Natural killer cell (primary cell): ENCODE measurements around the gene ST8SIA4. TPM values are rescaled to one million over a fixed set of nuclear protein-coding genes. Genes with fewer than 3 reads are reported as not detected.

Experiments
- ATAC-seq, 3 donors: fragments of 150-1000 bp in 2 of 3; fragments of 200-7000 bp in 1 of 3; cut with Tn5 transposase; 1 replicate in 1 of 3; 2 replicates in 2 of 3; pipeline ENCODE4 v1.10.0; 2021; ENCODE audit warnings: mild to moderate bottlenecking in 2 of 3, moderate library complexity in 2 of 3
- DNase-seq, 2 donors: peaks; one replicate each; pipeline versions ENCODE4 v3.0.0 to v3.0.0-alpha.2; 2013 to 2021; ENCODE audit warnings: mixed read lengths in 1 of 2
- H3K27ac ChIP-seq: one replicate; pipeline ENCODE4 v1.5.1; 2013; ENCODE audit warnings: mild to moderate bottlenecking, low read length
- H3K27me3 ChIP-seq: one replicate; pipeline ENCODE4 v1.6.1; 2013; ENCODE audit warnings: low read length; ENCODE audit not compliant: control insufficient read depth, insufficient read depth
- H3K36me3 ChIP-seq: one replicate; pipeline ENCODE4 v1.6.1; 2013; ENCODE audit warnings: low read length; ENCODE audit not compliant: control insufficient read depth, insufficient read depth
- H3K4me1 ChIP-seq: one replicate; pipeline ENCODE4 v1.6.1; 2013; ENCODE audit warnings: low read length; ENCODE audit not compliant: control insufficient read depth, insufficient read depth
- H3K4me3 ChIP-seq: one replicate; pipeline ENCODE4 v1.5.1; 2013; ENCODE audit warnings: low read length
- H3K9me3 ChIP-seq: one replicate; pipeline ENCODE4 v1.6.1; 2013; ENCODE audit warnings: low read length; ENCODE audit not compliant: control insufficient read depth, insufficient read depth
- H3K27ac Mint-ChIP-seq, 2 donors: one replicate each; pipeline ENCODE4 v1.8.0; 2022; ENCODE audit warnings: mild to moderate bottlenecking in 2 of 2, mixed read lengths in 2 of 2, moderate library complexity in 1 of 2
- H3K27me3 Mint-ChIP-seq, 2 donors: one replicate each; pipeline ENCODE4 v1.8.0; 2022; ENCODE audit warnings: low read depth in 2 of 2, mixed read lengths in 2 of 2
- H3K36me3 Mint-ChIP-seq: one replicate; pipeline ENCODE4 v1.8.0; 2022; ENCODE audit warnings: mixed read lengths
- H3K4me1 Mint-ChIP-seq, 2 donors: one replicate each; pipeline ENCODE4 v1.8.0; 2022; ENCODE audit warnings: mixed read lengths in 2 of 2
- H3K4me3 Mint-ChIP-seq: one replicate; pipeline ENCODE4 v1.8.0; 2022; ENCODE audit warnings: mild to moderate bottlenecking, moderate library complexity, mixed read lengths
- H3K9me3 Mint-ChIP-seq, 2 donors: one replicate each; pipeline ENCODE4 v1.8.0; 2022; ENCODE audit warnings: mixed read lengths in 2 of 2
- CTCF ChIP-seq: fragments of 200-600 bp; IDR thresholded peaks from one replicate; pipeline ENCODE4 v1.8.0; 2022; ENCODE audit warnings: antibody characterized with exemption
- WGBS: methylation state at CpG from one replicate; pipeline ENCODE4 v1.1.7; 2013; ENCODE audit warnings: missing lambda C conversion rate; ENCODE audit not compliant: insufficient coverage; 5-methylcytosine and 5-hydroxymethylcytosine counted together
- intact Hi-C: fragments of 100-400 bp; cut with micrococcal nuclease; formaldehyde crosslinking; loops from one replicate; pipeline ENCODE4 v1.14.2; 2022
- total RNA-seq, 4 donors: library from RNA; stranded (reverse); fragments of 120-200 nt in 1 of 4; gene quantifications; one replicate each; pipeline versions ENCODE4 v1.2.3 to v1.2.4, GENCODE V29; 2013 to 2022

ST8SIA4 gene
- total RNA-seq, 3 donors from 2014 or later (not counting 1 experiment from before 2014, with no cell fraction given): 36.3 to 63.1 (median 59.9) TPM

GRCh38 chr5:100889165-100889743 is 13.8 kb downstream of the ST8SIA4 start:
- Mint-ChIP-seq H3K4me3 (peak overlapping the region; percentile 91), H3K4me1 (peaks cover 50 to 68% of the 10 kb centered on the region in 2 donors), H3K27ac (peak overlapping the region; percentile 94 to 98), H3K27me3 (no peaks in the 10 kb centered on the region), H3K36me3 (peaks cover 11% of the 10 kb centered on the region), H3K9me3 (no peaks in the 10 kb centered on the region)
- Histone ChIP-seq H3K27me3 (no peaks in the 10 kb centered on the region), H3K4me3 (peak overlapping the region; percentile 20), H3K9me3 (no peaks in the 10 kb centered on the region), H3K36me3 (peaks cover 35% of the 10 kb centered on the region), H3K4me1 (no peaks in the 10 kb centered on the region), H3K27ac (peak overlapping the region; percentile 84)
- intact Hi-C loops: loop anchor here (1.0 to 5.0 kb wide), 2 partner anchors 17 to 47 kb away; no protein-coding TSS in a partner anchor
- TF ChIP-seq CTCF: no peak
- 0% methylated on average over 3 of the region's 4 CpGs for WGBS
- peak; percentile 74 to 89 (median 88) for ATAC-seq
- peak in 1 of 2 donors; percentile 70 for DNase-seq

- ATAC-seq (no peak), DNase-seq (no peak)
- peaks cover 8% of the 10 kb centered on the region for H3K36me3 Mint-ChIP-seq
- intact Hi-C loops: no loop called here
- H3K9me3 ChIP-seq: no peaks in the 10 kb centered on the region
- no peak overlapping the region for H3K4me3 Mint-ChIP-seq
- no peak for TF ChIP-seq CTCF
- no peaks in the 10 kb centered on the region for H3K4me1 ChIP-seq
- peaks cover 40 to 43% of the 10 kb centered on the region in 2 donors for H3K4me1 Mint-ChIP-seq
- H3K4me3 ChIP-seq: no peak overlapping the region
- H3K9me3 Mint-ChIP-seq: no peaks in the 10 kb centered on the region
- H3K27me3 ChIP-seq: no peaks in the 10 kb centered on the region
- peak overlapping the region; percentile 5 to 74 for H3K27ac Mint-ChIP-seq
- peaks cover 31% of the 10 kb centered on the region for H3K36me3 ChIP-seq
- no peak overlapping the region for H3K27ac ChIP-seq
- H3K27me3 Mint-ChIP-seq: no peaks in the 10 kb centered on the region
- WGBS: 74% methylated on average over 2 of the region's 2 CpGs
Observed at GRCh38 chr5:100877274-100877673, 25.8 kb downstream of the ST8SIA4 start.

- no peak for TF ChIP-seq CTCF
- no peaks in the 10 kb centered on the region for H3K36me3 Mint-ChIP-seq
- no peak overlapping the region for H3K4me3 Mint-ChIP-seq
- H3K27ac Mint-ChIP-seq: peak overlapping the region; percentile 78 to 80
- Histone ChIP-seq H3K4me1 (no peaks in the 10 kb centered on the region), H3K27me3 (no peaks in the 10 kb centered on the region), H3K9me3 (no peaks in the 10 kb centered on the region), H3K27ac (no peak overlapping the region), H3K36me3 (peaks cover 29% of the 10 kb centered on the region), H3K4me3 (no peak overlapping the region)
- H3K27me3 Mint-ChIP-seq: no peaks in the 10 kb centered on the region
- ATAC-seq (peak; percentile 87 to 96 (median 93)), DNase-seq (peak in 1 of 2 donors; percentile 51)
- 49% methylated on average over 2 of the region's 2 CpGs for WGBS
- intact Hi-C loops: loop anchor here (1.0 kb wide), 1 partner anchor 17 kb away; no protein-coding TSS in a partner anchor
- H3K4me1 Mint-ChIP-seq: peaks cover 35 to 38% of the 10 kb centered on the region in 2 donors
- no peaks in the 10 kb centered on the region for H3K9me3 Mint-ChIP-seq
Observed at GRCh38 chr5:100872408-100873190, 30.5 kb downstream of the ST8SIA4 start.
